ENCODE measurements around the gene PARVB.
"Not testable (repeated sequence)": the region's sequence is repeated elsewhere in the genome, so short reads cannot be mapped to it uniquely, and the experiment has no call there.

PARVB gene

DNA sequence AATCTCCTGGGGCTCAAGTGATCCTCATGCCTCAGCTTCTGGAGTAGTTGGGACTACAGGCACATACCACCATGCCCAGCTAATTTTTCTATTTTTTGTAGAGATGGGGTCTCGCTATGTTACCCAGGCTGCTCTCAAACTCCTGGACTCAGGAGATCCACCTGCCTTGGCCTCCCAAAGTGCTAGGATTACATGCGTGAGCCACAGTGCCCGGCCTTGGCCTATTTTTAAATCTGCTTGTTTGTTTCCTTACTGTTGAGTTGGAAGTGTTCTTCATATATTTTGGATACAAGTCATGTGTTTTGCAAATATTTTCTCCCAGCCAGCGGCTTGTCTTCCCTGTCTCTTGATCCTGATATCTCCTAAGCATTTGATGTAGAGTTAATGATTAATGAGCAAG lies 5.0 kb downstream of the PARVB start:
- DNase-seq, result no peak

DNA sequence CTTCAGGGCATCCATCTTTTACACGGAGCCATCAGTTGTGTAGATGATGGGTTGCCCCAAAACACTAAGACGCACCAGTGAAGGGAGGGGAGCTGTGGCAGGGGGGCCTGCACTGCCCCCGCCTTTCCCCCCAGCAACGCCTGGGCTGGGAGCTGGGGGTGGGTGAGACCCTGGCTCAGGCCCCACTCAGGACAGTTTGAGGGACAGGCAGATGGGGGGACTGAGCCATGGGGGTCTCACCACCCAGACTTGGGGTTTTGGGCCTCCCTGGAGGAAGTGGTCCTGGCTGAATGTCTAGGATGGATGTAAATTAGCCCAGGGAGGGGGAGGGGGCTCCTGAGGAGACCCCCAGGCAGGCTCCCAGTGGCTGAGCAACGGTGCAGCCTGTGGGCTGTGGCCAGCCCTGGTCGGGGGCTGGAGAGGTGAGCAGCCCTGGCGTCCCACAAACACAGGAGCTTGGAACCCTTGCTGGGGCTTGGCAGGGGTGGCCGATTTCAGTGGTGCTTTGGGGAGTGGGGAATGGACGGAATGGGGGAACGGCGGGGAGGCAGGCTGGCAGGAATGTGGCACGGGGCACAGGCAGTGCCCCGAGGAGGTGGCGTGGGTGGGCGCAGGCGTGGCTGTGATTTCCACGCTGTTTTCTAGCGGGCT lies 6.1 kb downstream of the PARVB start:
- DNase-seq, result no peak

DNA sequence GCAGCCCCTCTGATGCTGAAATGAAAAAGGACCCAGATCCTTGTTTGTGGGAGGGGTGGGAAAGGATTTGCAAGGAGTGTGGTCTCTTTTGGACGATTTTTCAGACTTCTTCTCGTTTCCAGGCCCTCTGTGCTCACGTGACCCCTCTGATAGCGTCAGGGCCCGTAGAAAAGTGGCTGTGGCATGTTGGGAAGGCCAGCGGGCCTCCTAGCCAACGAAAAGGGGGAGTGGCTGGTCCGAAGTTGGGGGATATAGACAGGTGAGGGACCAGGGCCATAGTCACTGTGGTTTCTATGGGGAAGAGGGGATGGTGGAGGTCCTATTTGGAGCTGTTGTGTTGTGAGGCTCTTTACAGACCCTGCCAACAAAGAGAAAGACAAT lies 6.6 kb downstream of the PARVB start:
- DNase-seq, result no peak

DNA sequence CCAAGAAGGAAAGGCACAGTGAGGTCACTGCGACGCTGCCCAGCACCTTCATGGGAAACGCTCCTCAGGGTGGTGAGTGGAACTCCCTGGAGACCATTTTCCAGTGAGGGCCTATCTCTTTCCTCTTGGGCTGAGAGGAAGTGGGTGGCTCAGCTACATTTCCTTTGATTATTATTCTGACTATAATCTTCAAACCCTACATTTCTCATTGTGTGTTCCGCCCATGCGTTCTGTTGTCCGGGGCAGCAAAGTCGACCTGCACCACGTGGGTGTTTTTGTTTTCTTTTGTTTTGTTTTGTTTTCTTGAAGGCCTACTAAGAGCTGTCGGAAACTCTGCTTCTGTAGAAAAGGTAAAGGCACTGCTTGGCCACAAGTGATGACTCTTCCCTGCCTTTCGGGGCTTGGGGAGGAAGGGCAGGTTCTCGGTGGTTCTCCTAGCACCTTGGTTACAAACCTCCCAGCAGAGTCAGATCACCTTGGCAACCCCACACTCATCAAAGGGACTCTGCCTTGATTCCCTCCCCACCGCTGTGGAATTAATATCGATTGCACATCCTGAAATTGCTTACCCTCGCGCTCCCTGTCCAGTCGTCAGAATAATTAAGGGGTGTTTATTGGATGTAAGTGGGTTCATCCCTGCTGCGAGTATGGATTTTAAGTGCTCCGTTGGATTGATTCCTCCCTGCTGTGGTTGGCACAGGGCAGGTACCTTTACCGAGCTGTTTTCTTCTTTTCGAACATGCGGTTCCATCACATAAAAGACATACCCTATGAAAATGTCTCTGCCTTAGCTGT lies 7.3 kb downstream of the PARVB start:
- DNase-seq, result no peak

DNA sequence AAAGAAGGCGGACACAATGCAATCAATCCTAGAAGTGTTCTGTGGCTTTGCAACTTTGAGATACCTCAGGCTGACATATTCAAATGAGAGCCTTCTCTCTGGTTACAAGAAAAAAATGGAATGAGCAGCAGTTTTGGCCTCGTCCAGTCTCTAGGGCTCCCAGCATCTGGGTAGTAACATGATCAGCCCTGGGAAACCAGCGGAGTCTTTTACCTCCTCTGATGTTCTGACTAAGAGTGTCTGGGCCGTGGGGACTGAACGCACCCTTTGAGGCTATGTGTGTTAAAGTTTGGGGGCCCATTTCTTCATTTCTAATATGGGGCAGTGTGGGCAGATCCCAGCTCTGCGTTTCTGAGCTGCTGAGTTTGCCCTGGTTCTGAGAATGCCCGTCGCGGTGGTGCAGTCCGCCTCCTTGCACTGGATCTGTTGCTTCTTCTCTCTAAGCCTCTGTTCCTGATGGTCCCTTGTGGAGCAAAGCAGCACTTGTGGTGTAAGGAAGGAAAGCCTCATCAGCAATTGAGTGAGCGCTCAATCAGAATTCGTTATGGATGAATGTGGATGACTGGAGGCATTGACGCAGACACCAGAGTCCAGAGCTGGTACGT lies 8.1 kb downstream of the PARVB start:
- no peak for DNase-seq

DNA sequence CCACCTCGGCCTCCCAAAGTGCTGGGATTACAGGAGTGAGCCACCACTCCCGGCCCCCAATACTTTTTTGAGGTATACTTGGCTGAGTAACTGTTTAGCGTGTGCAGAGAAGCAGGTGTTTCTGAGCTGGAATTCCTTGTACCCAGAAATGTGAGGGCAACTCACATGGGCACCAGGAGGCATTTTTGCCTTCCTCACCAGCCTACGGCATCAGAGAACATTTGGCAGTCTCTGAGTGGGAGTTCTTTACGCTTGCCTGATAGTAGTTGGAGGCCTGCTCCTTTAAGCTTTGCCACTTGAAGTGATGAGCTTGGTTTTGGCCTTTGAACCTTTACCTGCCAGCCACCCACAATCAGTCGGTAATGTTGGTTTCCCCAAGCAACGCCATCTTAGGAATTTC lies 9.2 kb downstream of the PARVB start:
- no peak for DNase-seq

DNA sequence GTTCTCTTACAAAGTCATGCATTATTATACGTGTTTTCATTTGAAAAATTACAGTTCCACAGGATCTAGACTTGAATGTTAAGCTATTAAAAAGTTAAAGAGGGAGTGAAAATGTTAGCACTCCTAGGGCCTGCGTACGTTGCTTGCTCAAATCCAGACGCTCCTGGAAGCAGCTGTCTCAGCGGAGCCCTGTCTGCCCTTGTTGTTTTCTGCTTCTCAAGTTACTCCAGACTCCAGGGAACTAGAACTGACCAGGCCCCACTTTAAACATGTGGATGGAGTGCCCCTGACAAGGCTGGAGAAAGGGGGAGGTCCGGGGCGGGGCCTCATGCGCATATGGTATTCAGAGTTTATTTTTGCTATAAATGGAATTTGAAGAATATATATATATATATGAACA lies 9.6 kb downstream of the PARVB start:
- no peak for DNase-seq

DNA sequence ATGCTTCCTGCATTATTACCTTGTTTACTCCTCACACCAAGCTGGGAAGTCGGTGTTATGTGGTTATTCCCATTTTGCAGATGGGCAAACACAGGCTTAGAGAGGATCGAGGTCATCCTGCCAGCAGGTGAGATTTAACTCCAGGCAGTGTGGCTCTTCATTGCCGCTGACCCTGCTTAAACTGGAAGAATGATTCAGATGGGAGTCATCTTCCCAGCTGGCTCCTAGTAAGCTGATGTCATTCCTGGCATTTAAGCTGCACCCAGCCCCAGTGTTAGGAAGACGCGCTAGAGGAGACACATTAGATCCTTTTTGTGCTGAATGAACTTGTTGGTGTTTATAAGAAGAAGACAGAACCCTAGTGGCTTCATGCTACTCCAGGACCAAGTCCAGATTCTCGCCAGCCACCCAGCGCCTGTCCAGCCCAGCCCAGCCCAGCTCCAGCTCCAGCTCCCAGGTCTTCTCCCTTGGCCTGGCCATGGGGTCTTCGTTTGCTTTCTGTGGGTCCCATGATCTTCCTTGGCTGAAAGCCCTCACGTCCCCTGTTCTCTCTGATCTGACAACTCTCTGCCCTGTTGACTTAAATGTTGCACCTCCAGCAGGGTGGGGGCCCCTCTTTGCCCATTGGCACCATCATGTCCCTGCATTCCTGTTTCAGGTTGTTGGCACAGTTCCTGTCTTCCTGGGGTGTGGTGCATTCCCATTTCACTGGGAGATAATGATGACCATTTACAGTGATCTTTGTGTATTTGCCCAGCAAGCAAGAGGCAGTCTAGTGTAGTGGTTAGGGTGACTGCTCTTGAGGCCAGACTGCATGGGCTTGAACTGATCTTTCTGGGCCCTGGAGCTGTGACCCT lies 13.6 kb downstream of the PARVB start:
- no peak for DNase-seq

DNA sequence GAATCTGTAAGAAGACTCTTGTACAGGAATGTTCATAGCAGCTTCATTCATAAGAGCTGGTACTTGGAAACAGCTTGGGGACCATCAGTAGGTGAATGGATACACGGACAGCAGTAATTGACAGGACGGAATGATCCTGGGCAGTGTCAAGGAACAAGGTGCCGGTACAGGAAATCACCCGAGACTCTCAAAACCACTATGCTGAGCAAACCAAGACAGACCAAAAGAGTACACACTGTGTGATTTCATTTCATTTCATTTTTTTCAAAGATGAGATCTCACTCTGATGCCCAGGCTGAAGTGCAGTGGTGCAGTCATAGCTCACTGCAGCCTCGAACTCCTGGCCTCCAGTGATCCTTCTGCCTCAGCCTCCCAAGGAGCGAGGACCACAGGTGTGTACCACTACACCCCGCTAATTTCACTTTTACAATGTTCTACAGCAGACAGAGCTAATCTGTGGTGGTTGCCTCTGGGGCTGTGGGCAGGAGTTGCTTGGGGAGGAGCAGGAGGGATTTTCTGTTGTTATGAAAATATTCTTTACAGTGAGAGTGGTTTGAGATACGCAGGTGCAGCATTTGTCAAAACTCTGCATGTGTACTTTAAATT lies 15.6 kb downstream of the PARVB start:
- no peak for DNase-seq

DNA sequence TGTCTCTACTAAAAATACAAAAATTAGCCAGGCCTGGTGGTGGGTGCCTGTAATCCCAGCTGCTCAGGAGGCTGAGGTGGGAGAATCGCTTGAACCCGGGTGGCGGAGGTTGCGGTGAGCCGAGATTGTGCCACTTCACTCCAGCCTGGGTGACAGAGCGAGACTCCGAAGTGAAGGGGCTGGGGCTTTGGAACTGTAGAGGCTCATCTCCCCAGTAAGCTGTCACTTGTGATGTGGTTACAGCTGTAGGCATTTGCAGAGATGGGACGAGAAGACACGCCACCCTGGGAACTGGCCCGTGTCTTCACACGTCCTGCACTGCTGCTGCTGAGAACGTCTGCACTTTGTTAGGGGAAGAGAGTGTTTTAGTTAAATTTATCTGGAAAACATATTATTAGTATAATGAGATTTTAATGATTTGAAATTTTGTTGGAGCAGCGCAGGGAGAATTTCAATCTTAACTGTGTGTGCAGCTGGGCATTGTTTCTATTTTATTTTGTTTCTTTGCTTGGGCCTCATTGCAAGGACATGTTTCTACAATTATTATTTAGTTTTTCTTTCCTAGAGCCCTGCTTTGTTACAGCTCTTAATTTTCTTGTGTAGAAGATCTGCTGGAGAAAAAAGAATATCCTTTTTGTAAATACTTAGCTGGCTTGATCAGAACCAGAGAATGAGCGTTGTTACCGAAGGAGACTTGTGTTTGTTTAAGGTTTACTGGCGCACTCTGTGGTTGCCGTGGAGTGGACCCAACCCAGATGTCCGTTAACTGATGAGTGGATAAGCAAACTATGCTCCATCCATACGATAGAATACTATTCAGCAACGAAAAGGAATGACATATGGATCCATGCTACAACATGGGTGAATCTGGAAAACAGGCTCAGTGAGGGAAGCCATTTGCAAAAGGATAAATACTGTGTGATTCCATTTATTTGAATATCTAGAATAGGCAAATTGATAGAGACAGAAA lies 18.4 kb downstream of the PARVB start:
- DNase-seq, result no peak

DNA sequence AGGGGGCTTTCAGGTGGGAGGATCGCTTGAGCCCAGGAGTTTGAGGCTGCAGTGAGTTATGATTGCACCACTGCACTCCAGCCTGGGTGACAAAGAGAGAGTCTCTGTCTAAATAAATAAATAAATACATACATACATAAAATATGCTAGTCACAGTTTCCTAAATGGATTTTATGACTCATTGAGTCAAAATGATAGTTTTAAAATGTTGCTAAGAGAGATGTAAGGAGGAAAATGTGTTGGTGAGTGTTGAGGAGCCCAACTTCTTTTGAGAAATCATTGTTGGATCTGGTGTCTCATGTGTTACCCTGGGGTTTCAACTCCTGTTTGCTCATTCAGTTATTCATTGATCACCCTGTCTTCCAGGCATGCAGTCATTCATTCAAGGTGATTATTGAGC lies 21.0 kb downstream of the PARVB start:
- no peak for DNase-seq

DNA sequence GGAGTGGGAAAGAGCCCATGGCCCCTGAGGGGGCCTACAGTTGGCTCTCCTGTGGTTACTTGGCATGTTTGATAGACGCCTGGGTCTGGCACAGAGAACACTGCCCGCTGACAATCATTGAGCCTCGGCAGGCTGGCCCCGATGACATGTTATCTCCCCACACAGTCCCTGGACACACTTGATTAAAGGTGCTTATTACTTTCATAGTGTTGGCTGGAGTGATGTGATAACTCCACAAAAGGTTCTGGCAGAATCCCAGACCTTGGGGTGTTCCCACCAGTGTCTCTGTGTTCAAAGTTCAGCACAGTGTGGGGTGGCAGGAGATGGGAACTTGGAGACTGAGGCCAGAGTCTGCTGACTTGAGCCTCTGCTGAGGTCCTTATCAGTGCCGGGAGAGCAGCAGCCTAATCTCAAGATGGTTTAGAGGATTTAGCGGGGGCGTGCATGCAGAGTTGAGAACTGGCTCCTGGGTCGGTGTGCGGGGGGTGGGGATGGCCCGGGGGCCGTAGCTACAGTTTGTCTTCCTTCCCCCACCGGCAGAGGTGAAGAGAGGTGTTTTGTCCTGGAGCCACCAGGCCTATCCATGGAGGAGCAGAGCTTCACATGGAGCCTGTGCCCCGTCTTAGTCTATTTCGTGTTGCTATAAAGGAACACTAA lies 22.5 kb downstream of the PARVB start:
- no peak for DNase-seq

DNA sequence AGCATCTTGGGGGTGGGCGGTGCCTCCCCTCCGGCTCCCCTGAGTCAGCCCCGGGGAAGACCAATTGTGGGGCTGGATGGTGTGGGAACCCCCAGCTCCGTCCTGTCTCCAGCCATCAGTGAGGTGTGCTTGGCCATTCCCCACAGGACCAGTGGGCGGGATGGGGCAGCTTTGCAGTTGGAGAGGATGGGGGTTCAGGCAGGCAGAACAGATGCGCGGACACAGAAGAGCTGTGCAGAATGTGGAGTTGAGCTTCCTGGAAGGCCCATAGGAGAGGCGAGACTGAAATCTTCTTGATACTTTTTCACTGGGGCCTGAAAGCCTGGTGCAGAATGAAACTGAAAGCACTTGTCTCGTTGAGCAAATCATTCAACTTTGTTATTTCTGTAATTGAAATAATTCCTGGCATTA lies 23.8 kb downstream of the PARVB start:
- no peak for DNase-seq

DNA sequence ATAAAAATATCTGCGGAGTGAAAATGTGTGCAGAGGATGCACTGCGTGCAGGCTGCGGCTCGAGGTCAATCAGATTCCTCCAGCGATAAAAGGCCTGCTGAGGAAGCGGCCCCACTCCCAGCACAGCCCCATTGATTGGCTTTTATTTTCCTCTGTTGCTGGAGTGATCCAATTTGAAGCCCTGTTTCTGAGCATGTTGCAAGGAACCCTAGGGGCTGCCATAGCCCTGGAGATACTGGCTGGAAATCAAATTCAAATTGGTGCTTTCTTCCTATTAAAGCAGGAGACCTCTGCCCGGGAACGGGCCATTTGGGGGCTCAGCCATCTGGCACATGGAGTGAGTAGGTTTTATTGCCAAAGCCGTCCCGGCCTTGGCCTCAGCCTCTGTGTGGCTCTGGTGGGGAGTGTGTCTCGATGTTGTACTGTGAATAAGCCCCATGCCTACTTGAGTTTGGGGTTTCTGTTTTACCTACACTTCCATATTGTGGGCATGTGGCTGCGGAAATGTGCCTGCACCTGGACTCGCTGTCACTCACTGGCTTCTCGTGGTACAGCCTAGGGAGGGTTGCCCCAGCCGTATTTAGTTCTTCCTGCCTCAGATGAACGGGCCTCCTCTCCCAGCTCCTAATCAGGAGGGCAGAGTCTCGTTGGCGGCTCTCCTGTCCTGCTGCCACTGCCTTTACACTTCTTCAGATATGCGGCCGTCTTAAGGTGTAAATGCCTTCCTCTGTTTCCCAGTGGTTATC lies 25.6 kb downstream of the PARVB start:
- no peak for DNase-seq

DNA sequence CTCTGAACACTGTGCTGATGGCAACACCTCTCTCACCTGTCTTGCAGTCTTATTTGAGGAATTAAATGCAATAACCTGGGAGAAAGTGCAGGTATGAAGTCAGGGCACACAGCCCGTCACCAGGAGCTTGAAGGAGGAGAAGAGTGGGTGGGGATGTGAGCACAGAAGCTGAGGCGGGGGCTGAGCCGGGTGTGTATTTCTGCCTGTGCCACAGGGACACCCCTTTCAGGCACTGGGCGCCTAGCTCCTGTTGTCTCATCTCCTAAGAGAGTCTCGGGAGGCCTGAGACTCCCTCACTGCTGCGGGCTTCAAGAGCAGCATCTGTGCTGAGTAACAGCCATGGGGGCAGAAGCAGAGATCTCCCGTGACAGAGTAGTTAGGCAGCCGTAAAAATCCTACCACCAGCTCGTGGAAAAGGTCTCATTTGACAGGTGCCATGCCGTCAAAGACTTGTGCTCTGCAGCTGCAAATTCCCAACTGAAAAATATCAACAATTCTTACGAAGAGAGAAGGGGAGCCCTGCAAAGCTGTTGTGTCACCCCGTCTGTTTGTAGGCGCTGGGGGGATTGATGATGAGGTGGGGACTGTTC lies 26.8 kb downstream of the PARVB start:
- no peak for DNase-seq

DNA sequence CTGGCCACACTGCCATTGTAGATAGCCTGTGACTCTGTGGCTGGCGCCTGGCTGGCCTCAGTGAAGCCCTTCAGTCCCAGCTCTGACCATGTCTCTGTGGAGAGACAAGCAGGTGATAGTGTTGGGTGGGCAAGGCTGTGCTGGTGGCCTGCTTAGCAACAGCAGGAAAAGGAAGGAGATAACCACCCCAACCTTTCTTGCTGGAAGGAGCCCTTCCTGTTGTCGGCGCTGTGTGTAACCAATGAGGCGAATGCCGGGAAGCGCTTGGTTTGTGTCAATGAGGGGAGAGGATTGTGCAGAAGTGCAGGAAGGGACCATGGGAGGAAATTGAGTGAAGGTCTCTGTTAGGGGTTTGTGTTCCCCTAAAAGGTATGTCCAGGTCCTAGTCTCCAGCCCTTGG lies 27.3 kb downstream of the PARVB start:
- no peak for DNase-seq

DNA sequence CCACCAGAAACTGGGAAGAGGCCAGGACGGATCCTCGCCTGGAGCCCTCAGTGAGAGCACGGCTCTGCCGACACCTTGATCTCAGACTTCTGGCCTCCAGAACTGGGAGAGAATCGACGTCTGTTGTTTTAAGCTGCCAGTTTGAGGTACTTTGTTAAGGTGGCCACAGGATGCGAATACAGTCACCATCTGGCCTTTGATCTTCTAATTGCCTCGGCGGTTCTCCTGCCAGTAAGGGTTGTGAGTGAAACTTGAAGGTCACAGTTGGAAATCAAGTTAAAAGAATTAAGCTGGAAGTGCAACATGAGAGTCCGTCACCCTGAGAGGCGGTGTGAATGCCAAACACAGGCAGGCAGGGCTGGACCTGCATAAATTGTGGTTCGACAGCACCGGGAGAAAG lies 27.9 kb downstream of the PARVB start:
- DNase-seq, result no peak

DNA sequence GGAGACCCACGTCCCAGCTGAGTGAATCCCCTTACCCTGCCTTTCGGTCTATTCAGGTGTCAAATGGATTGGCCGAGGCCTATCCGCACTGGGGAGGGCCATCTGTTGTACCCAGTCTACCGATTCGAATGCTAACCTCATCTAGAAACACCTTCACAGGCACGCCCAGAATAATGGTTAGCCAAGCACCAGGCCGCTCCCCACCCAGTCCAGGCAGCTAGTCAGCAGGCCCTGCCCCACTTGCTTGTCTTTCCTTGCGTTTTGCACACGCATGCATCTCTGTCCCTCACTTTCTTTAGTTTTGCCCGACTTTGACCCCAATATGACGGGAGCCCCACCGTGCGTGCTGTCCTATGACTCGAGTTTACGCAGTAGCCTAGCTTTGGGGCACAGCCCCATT lies 31.7 kb downstream of the PARVB start:
- no peak for DNase-seq

DNA sequence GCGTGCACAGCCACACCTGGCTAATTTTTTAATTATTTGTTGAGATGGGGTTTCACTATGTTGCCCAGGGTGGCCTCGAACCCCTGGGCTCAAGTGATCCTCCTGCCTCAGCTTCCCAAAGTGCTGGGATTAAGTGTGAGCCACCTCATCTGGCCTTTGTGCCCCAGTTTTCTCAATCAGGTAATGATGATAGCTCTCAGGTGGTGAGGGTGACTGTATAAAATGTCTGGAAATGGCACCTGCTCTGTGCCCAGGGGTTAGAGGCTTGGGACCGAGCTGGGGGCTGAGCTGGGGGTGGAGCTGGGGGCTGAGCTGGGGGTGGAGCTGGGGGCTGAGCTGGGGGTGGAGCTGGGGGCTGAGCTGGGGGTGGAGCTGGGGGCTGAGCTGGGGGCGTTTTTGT lies 32.5 kb downstream of the PARVB start:
- DNase-seq, result not testable (repeated sequence)

DNA sequence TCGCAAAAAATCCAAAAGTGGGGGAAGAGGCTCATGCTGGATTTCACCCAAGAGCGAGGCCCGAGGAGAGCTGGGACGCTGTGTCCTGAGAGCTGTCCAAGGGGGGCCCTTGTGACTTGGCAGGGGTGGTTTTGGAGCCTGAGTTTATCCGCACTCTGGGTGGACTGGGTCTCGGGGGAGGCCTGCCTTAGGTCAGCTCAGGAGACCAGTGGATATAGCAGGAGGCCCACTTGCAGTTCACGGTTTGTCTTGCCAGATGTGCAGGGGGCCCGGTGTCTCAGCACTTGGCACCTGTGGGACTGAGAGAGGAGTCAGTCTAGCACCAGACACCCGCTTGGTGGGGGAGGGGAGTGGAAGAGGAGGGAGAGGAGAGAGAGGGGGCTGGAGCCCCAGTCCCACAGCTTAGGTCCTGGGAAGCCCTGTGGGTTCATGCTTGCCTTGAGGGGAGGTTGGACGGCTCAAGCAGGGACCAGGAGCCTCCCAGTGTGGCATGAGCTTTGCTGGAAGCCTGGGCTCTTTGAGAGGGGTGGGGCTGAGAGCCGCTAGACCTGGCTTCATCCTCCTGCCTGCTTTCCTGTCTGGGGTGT lies 33.4 kb downstream of the PARVB start:
- DNase-seq, result no peak

Data from NCI-H1436 treated with DMSO at 0.1 percent for 48 hours (cell line).